Prostate gland (tissue), 2 donors: Measurements from ENCODE around the gene GMPPA. TPM values are rescaled to one million over a fixed set of nuclear protein-coding genes. Genes with fewer than 3 reads are reported as not detected.

Source experiments
- DNase-seq: peaks from one replicate; pipeline ENCODE4 v3.0.0-alpha.2; 2019; ENCODE audit warnings: low spot score
- H3K27ac ChIP-seq, 2 donors: fragments of 200-600 bp; sonication (generic); 2 replicates each; pipeline ENCODE4 v1.5.1; 2017 to 2019
- H3K27me3 ChIP-seq: fragments of 200-600 bp; sonication (generic); replicated peaks from 2 replicates; pipeline ENCODE4 v1.5.1; 2019; ENCODE audit not compliant: insufficient read depth
- H3K36me3 ChIP-seq, 2 donors: fragments of 200-600 bp; sonication (generic); 1 replicate in 1 of 2; 2 replicates in 1 of 2; pipeline versions ENCODE4 v1.5.1 to v1.8.1; 2017 to 2019
- H3K4me1 ChIP-seq: fragments of 200-600 bp; sonication (generic); replicated peaks from 2 replicates; pipeline ENCODE4 v1.5.1; 2019
- H3K4me3 ChIP-seq, 2 donors: fragments of 200-600 bp; sonication (generic); 2 replicates each; pipeline ENCODE4 v1.5.1; 2017 to 2019
- H3K9me3 ChIP-seq: fragments of 200-600 bp; sonication (generic); 2 replicates; pipeline ENCODE4 v1.5.1; 2017
- CTCF ChIP-seq, 4 experiments: fragments of 200-600 bp in 2 of 4; fragments of 450-650 bp in 2 of 4; sonication (generic) in 2 of 4; IDR thresholded peaks; 1 replicate in 3 of 4; 2 replicates in 1 of 4; pipeline ENCODE4 v1.5.1; 2016 to 2019; ENCODE audit warnings: antibody characterized with exemption in 4 of 4, mild to moderate bottlenecking in 2 of 4, moderate library complexity in 2 of 4
- POLR2A ChIP-seq: fragments of 450-650 bp; IDR thresholded peaks from one replicate; pipeline ENCODE4 v1.6.1; 2016; ENCODE audit warnings: antibody characterized with exemption, mild to moderate bottlenecking
- POLR2AphosphoS5 ChIP-seq: sonication (generic); formaldehyde crosslinking; IDR thresholded peaks from one replicate; pipeline ENCODE4 v1.6.1; 2017; ENCODE audit warnings: antibody characterized with exemption
- WGBS: methylation state at CpG from one replicate; pipeline ENCODE4 v1.1.5; 2018; 5-methylcytosine and 5-hydroxymethylcytosine counted together
- intact Hi-C: fragments of 100-400 bp; cut with DNase I; formaldehyde crosslinking; loops from one replicate; pipeline ENCODE4 v1.14.2; 2022
- total RNA-seq, 2 donors: library from RNA; depleted of rRNA; stranded (reverse); fragments of >200 nt; gene quantifications; one replicate each; pipeline ENCODE4 v1.1.0, GENCODE V29; 2016

GMPPA gene
- total RNA-seq, 2 donors from 2014 or later, result 41.2 to 53.8 TPM

GRCh38 chr2:219540784-219541504 is 42.3 kb downstream of the GMPPA start:
- WGBS, result 92% methylated on average over 12 of the region's 12 CpGs
- intact Hi-C loops, result loop anchor here (5.0 kb wide), 1 partner anchor 56 kb away; the partner anchor contains the start of gene STK11IP
- Histone ChIP-seq H3K36me3 (peaks cover 4 to 7% of the 10 kb centered on the region in 2 donors), H3K27ac (no peak overlapping the region), H3K4me1 (peaks cover 11% of the 10 kb centered on the region), H3K9me3 (no peaks in the 10 kb centered on the region), H3K4me3 (no peak overlapping the region), H3K27me3 (no peaks in the 10 kb centered on the region)
- DNase-seq, result no peak
- TF ChIP-seq POLR2A, result no peak
- no peak for TF ChIP-seq CTCF (IDR thresholded peaks at IDR 0.05)
- no peak for TF ChIP-seq POLR2AphosphoS5

- H3K4me1 ChIP-seq, result peaks cover 11% of the 10 kb centered on the region
- WGBS, result 10% methylated on average over 47 of the region's 48 CpGs
- TF ChIP-seq POLR2AphosphoS5 (peak; percentile 56), POLR2A (no peak), CTCF (IDR thresholded peaks at IDR 0.05) (peak; percentile 89 to 99 (median 94))
- peak; percentile 80 for DNase-seq
- no peaks in the 10 kb centered on the region for H3K9me3 ChIP-seq
- intact Hi-C loops, result loop anchor here (1.0 to 5.0 kb wide), 3 partner anchors 56 to 147 kb away; partner anchors contain the start of gene STK11IP
- H3K27me3 ChIP-seq, result no peaks in the 10 kb centered on the region
- H3K27ac ChIP-seq, result peak overlapping the region in 1 of 2 donors; percentile 94
- H3K4me3 ChIP-seq, result peak overlapping the region in 1 of 2 donors; percentile 79
- H3K36me3 ChIP-seq, result peaks cover 4 to 7% of the 10 kb centered on the region in 2 donors
Observed at GRCh38 chr2:219541611-219542180, 43.0 kb downstream of the GMPPA start.

DNA sequence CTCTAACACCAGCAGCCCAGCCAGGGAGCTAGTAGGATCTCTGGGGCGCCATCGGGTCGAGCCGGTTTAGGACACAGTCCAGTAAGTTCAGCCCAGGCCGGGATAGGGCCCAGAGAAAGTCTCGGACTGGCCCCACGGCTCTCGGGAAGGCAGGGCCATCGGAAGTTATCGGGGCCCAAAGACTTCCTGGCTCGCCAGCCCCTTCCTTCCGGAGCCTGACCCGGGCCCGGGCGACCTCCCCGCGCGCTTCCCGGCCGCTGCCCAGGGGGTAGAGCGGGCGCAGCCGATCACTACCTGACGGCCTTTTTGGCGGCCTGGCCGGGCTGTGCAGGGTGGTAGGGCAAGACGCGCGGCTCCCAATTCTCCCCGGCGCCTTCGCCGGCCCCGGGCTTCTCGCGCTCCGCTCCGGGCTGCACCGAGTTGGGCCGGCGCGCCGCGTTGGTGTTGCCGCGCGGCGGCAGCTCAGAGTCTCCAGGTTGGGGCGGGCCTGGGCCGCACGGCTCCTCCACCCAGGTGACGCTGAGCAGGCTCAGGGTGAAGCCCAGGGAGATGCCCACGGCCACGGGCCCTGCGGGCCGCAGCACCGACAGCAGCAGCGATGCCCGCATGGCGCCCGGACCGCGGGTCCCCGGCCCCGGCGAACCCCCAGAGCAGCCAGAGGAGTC is 44.4 kb downstream of the GMPPA start:
- H3K27me3 ChIP-seq, result no peaks in the 10 kb centered on the region
- 0% methylated on average over 47 of the region's 66 CpGs for WGBS
- TF ChIP-seq POLR2AphosphoS5 (no peak), CTCF (IDR thresholded peaks at IDR 0.05) (peak in 2 of 4 experiments; percentile 7 to 8)
- intact Hi-C loops, result loop anchor here (1.0 to 5.0 kb wide), 3 partner anchors 54 to 146 kb away; partner anchors contain the start of gene STK11IP
- peak overlapping the region; percentile 93 to 94 for H3K27ac ChIP-seq
- peaks cover 4 to 7% of the 10 kb centered on the region in 2 donors for H3K36me3 ChIP-seq
- no peak for DNase-seq
- no peaks in the 10 kb centered on the region for H3K9me3 ChIP-seq
- H3K4me1 ChIP-seq, result peaks cover 11% of the 10 kb centered on the region
- peak overlapping the region; percentile 62 to 79 for H3K4me3 ChIP-seq

DNA sequence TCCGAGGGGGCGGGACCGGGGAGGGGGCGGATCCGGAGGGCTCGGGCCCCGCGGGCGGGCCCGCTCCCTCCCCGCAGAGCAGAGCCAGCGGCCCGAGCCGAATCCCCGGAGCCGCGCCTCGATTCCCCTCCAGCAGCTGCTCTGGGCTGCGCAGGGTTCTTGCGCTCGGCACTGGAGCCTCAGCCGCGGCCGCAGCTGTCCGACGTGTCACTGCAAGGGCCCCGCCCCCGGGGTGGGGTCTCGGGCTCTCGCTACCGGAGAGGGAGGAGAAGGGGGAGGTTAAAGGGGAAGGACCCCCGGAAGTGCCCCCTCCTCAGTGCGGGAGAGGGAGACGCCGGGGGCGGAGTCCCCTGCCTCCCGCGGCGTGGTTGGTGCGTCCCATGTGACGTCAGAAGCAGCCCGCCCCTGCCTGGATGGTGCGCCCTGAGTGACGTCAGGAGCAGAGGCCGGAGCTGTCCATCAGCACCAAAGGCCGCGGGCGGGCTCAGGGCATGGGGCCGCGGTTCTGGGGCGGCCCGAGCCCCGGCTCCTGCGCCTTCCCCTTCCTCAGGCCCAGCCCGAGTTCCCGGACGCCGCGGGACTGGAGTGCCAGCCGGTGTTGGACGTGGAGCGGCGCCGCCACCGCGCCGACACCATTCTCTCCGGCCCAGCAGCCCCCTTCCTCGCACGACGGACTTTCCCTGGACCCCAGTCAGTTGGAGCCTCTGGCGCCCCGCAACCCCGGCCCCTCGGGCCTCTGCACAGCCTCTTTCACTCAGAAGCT is 45.1 kb downstream of the GMPPA start, which contains the start of the genes CHPF and TMEM198:
CHPF (minus strand) TSS at position 214 of the 763 bp plus-strand sequence. CDS start 271 bp downstream, outside the sequence.
TMEM198 (plus strand) TSS at position 433 of the 763 bp plus-strand sequence. CDS start 700 bp downstream, outside the sequence.
- Histone ChIP-seq H3K4me1 (peaks cover 11% of the 10 kb centered on the region), H3K27me3 (no peaks in the 10 kb centered on the region), H3K27ac (peak within 1 kb of the TSS; percentile 93 to 94), H3K4me3 (peak within 1 kb of the TSS; percentile 62 to 79), H3K36me3 (peaks cover 4 to 7% of the 10 kb centered on the region in 2 donors), H3K9me3 (no peaks in the 10 kb centered on the region)
- peak; percentile 95 for TF ChIP-seq POLR2AphosphoS5
- peak; percentile 73 for TF ChIP-seq POLR2A
- TF ChIP-seq CTCF (IDR thresholded peaks at IDR 0.05), result peak in 2 of 4 experiments; percentile 4 to 20
- DNase-seq, result peak; percentile 99
- under 1% methylated on average over 60 of the region's 75 CpGs for WGBS
- intact Hi-C loops, result loop anchor here (2.0 to 5.0 kb wide), 2 partner anchors 54 to 145 kb away; partner anchors contain the start of gene STK11IP
